Measurements from ENCODE around the gene IFFO2. TPM values are rescaled to one million over a fixed set of nuclear protein-coding genes. Genes with fewer than 3 reads are reported as not detected.

IFFO2 gene
- total RNA-seq, 4 donors from 2014 or later: 25.8 to 88.8 (median 52.7) TPM

DNA sequence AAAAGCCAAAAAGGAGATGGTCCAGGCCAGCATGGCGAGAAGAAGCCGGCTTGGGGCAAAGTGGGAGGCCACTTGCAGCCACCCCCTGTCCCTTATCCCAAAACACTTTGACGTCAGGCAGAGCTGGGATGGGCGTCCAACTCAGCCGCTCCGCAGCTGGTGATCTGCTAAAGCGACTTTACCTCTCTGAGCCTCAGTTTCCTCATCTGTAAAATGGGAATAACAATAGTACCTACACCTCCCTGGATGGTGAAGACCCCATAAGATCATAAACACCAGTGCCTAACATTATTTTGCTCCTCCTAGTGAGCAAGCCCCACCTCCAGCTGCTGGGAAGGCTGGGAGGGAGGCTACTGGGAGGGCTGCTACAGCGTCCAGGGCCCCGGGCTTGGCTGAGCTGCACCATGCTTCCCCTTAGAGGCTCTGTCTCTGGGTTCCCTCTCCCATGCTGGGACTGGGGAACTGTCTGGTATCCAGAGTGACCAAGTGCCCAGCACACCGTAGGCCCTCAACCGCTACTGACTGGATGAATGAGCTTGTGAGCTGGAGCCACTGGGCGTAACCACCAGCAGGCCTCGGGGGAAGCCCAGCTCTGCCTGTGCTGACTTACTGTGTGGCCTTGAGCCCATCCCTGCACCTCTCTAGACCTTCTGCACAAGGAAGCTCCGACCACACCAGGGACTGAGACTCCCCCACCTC lies 18.3 kb downstream of the IFFO2 start:
- WGBS, 2 donors: 84 to 91% methylated on average over 8 to 9 of the region's 14 CpGs
- Histone ChIP-seq H3K9me3 (no peaks in the 10 kb centered on the region), H3K27ac (peak overlapping the region in 2 of 4 donors; percentile 34 to 45), H3K36me3 (peaks cover 0 to 3% (median 0%) of the 10 kb centered on the region in 3 donors), H3K27me3 (no peaks in the 10 kb centered on the region), H3K4me1 (peaks cover 18 to 80% (median 48%) of the 10 kb centered on the region in 3 donors), H3K4me3 (no peak overlapping the region)
- intact Hi-C loops (cut with DNase I): no loop called here
- no peak for DNase-seq
- no peak for TF ChIP-seq POLR2A (IDR thresholded peaks at IDR 0.05)
- TF ChIP-seq, protein P1, sequence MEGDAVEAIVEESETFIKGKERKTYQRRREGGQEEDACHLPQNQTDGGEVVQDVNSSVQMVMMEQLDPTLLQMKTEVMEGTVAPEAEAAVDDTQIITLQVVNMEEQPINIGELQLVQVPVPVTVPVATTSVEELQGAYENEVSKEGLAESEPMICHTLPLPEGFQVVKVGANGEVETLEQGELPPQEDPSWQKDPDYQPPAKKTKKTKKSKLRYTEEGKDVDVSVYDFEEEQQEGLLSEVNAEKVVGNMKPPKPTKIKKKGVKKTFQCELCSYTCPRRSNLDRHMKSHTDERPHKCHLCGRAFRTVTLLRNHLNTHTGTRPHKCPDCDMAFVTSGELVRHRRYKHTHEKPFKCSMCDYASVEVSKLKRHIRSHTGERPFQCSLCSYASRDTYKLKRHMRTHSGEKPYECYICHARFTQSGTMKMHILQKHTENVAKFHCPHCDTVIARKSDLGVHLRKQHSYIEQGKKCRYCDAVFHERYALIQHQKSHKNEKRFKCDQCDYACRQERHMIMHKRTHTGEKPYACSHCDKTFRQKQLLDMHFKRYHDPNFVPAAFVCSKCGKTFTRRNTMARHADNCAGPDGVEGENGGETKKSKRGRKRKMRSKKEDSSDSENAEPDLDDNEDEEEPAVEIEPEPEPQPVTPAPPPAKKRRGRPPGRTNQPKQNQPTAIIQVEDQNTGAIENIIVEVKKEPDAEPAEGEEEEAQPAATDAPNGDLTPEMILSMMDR (IDR thresholded peaks at IDR 0.05): no peak

DNA sequence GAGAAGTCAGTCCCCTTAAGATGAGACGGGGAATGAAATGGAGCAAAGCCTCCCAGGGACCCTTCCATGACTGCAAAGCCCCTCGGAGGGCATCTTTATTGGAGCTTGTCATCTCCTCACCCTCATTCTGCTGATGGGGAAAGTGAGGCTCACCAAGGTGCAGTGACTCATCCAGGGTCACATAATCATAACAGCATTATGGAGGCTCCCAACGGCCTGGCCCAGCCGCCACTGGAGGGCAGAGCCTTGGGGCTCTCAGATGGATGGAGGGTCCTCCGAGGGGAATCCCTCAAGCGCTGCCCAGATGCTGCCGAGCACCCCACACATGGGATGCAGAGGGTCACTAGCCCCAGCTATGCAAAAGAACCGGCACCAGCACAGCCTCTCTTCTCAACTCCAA lies 18.9 kb downstream of the IFFO2 start:
- H3K36me3 ChIP-seq: no peaks in the 10 kb centered on the region
- peaks cover 25 to 80% (median 54%) of the 10 kb centered on the region in 3 donors for H3K4me1 ChIP-seq
- TF ChIP-seq, protein P1 (IDR thresholded peaks at IDR 0.05): no peak
- TF ChIP-seq POLR2A (IDR thresholded peaks at IDR 0.05): no peak
- no peak overlapping the region for H3K27ac ChIP-seq
- intact Hi-C loops (cut with DNase I): no loop called here
- H3K27me3 ChIP-seq: no peaks in the 10 kb centered on the region
- H3K4me3 ChIP-seq: no peak overlapping the region
- H3K9me3 ChIP-seq: no peaks in the 10 kb centered on the region
- 33 to 55% methylated on average over 2 of the region's 8 CpGs for WGBS, 2 donors
- DNase-seq: no peak

DNA sequence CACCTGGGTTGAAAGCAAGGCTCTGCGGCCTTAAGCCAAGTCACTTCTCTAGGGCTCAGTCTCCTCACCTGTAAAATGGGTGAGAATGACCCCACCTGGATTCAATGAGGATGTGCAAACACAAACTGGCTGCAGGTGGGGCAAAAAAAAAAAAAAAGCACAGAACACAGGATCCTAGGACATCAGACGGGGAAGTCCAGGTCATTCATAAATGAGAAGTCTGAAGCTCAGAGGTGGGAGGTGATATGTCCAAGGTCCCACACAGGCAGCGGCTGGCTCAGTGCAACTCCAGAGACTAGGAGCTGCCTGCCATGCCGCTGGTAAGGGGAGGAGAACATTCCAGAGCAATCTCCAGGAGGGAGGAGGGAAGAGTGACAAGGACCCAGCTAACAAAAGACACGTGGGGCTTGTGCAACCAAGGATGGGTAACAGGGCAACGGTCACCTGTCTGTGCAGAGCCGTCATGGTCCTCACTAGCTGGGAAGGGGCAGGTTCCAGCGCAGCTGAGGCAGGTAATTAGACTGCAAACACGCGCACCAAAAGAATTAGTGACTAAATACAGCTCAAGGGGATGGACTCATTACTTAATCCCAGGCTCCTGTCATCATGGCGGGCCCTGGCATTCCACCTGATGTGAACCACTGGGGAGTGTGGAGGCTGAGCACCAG lies 19.5 kb downstream of the IFFO2 start:
- WGBS, 2 donors: 43 to 49% methylated on average over 9 of the region's 11 CpGs
- DNase-seq: no peak
- no peak overlapping the region for H3K4me3 ChIP-seq
- H3K27ac ChIP-seq: no peak overlapping the region
- H3K4me1 ChIP-seq: peaks cover 31 to 80% (median 54%) of the 10 kb centered on the region in 3 donors
- H3K36me3 ChIP-seq: no peaks in the 10 kb centered on the region
- no peak for TF ChIP-seq POLR2A (IDR thresholded peaks at IDR 0.05)
- TF ChIP-seq, protein P1 (IDR thresholded peaks at IDR 0.05): no peak
- intact Hi-C loops (cut with DNase I): no loop called here
- no peaks in the 10 kb centered on the region for H3K27me3 ChIP-seq
- no peaks in the 10 kb centered on the region for H3K9me3 ChIP-seq

DNA sequence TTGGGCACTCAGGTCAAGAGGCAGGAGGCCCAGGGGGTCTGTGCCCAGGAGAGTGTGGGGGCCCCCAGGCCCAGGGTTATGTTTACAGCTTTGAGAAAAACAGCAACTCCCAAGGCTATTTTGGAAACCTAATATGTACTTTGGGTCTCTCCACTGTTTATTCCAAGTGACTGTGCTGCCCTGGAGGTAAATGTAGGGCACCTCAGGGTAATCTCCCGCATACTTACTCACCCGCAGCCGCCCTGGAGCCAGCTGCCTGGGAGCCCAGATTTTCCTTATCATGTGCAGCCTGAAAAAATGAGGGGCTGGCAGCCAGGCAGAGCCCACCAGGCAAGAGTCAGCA lies 20.0 kb downstream of the IFFO2 start:
- no peak for DNase-seq
- no peaks in the 10 kb centered on the region for H3K27me3 ChIP-seq
- intact Hi-C loops (cut with DNase I): no loop called here
- no peak overlapping the region for H3K27ac ChIP-seq
- H3K4me1 ChIP-seq: peaks cover 32 to 80% (median 53%) of the 10 kb centered on the region in 3 donors
- TF ChIP-seq, protein P1 (IDR thresholded peaks at IDR 0.05): no peak
- TF ChIP-seq POLR2A (IDR thresholded peaks at IDR 0.05): no peak
- no peak overlapping the region for H3K4me3 ChIP-seq
- no peaks in the 10 kb centered on the region for H3K9me3 ChIP-seq
- H3K36me3 ChIP-seq: no peaks in the 10 kb centered on the region
- 31% methylated on average over 2 of the region's 3 CpGs; no CpG with 5 or more reads in 1 of the 2 donors for WGBS, 2 donors

DNA sequence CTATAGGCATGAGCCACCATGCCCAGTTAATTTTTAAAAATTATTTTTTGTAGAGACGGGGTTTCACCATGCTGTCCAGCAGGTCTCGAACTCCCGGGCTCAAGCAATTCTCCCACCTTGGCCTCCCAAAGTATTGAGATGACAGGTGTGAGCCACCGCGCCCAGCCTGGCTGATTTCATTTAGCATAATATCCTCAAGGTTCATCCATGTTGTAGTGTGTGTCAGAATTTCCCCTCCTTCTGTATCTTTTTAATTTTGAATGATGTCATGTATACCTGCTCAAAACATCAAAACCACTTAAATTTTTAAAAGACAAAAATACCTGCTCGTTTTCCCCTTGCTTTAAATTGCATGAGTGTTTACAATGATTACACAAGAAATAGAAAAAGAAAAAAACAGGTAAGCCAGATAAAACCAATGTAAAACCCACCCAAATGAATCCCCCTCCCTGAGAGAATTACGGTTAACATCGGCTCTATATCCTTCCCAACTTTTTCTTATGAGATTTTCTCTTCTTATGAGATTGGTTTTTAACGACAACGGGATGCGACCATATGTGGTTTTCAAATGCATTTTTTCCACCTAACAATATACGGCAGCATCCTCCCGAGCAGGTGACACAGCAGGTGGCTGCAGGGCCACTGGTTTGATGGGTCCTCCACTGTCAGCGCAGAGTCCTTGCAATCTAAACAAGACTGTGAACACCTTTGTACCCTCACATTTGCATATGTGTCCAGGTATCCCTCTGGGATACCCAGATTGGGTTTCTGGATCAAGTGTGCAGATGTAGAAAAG lies 22.1 kb downstream of the IFFO2 start:
- peaks cover 24 to 72% (median 34%) of the 10 kb centered on the region in 3 donors for H3K4me1 ChIP-seq
- WGBS, 2 donors: 78 to 83% methylated on average over 14 of the region's 14 CpGs
- TF ChIP-seq POLR2A (IDR thresholded peaks at IDR 0.05): no peak
- TF ChIP-seq, protein P1 (IDR thresholded peaks at IDR 0.05): no peak

More for the DNA sequence above, 22.1 kb downstream of the IFFO2 start:
- H3K4me3 ChIP-seq: no peak overlapping the region
- H3K27me3 ChIP-seq: no peaks in the 10 kb centered on the region
- no peak overlapping the region for H3K27ac ChIP-seq
- intact Hi-C loops (cut with DNase I): no loop called here
- H3K9me3 ChIP-seq: no peaks in the 10 kb centered on the region
- no peak for DNase-seq
- H3K36me3 ChIP-seq: no peaks in the 10 kb centered on the region

Measured in esophagus squamous epithelium (tissue), 5 donors.